ENCODE measurements around the gene MED1. TPM values are rescaled to one million over a fixed set of nuclear protein-coding genes. Genes with fewer than 3 reads are reported as not detected.
"Not testable (repeated sequence)": the region's sequence is repeated elsewhere in the genome, so short reads cannot be mapped to it uniquely, and the experiment has no call there.

The MED1 gene
- total RNA-seq, 1 donor from 2014 or later = 39.9 TPM

- Histone ChIP-seq H3K27me3 (ENCODE audit: control insufficient read depth, insufficient read depth, low read length) (no peaks in the 10 kb centered on the region), H3K4me3 (ENCODE audit: low read depth, low read length) (no peak overlapping the region), H3K36me3 (ENCODE audit: control insufficient read depth, insufficient read depth, low read length) (no peaks in the 10 kb centered on the region)
- DNase-seq (ENCODE audit: low read depth) = no peak
- no peak for TF ChIP-seq CTCF (IDR thresholded peaks at IDR 0.05; ENCODE audit: insufficient read depth, low read length, poor library complexity, severe bottlenecking)
These were observed 74.6 kb downstream of the MED1 start for GRCh38 chr17:39376434-39376833.

GRCh38 chr17:39367805-39368204 is 83.3 kb downstream of the MED1 start:
- not testable (repeated sequence) for DNase-seq (ENCODE audit: low read depth); H3K27me3 ChIP-seq (ENCODE audit: control insufficient read depth, insufficient read depth, low read length); H3K4me3 ChIP-seq (ENCODE audit: low read depth, low read length); H3K36me3 ChIP-seq (ENCODE audit: control insufficient read depth, insufficient read depth, low read length)

GRCh38 chr17:39365872-39366271 is 85.2 kb downstream of the MED1 start:
- no peak for TF ChIP-seq CTCF (IDR thresholded peaks at IDR 0.05; ENCODE audit: insufficient read depth, low read length, poor library complexity, severe bottlenecking)
- H3K36me3 ChIP-seq (ENCODE audit: control insufficient read depth, insufficient read depth, low read length) = no peaks in the 10 kb centered on the region
- no peak overlapping the region for H3K4me3 ChIP-seq (ENCODE audit: low read depth, low read length)
- H3K27me3 ChIP-seq (ENCODE audit: control insufficient read depth, insufficient read depth, low read length) = no peaks in the 10 kb centered on the region
- no peak for DNase-seq (ENCODE audit: low read depth)

GRCh38 chr17:39365242-39365641 is 85.8 kb downstream of the MED1 start:
- Histone ChIP-seq H3K36me3 (ENCODE audit: control insufficient read depth, insufficient read depth, low read length) (no peaks in the 10 kb centered on the region), H3K27me3 (ENCODE audit: control insufficient read depth, insufficient read depth, low read length) (no peaks in the 10 kb centered on the region), H3K4me3 (ENCODE audit: low read depth, low read length) (no peak overlapping the region)
- DNase-seq (ENCODE audit: low read depth) = no peak
- no peak for TF ChIP-seq CTCF (IDR thresholded peaks at IDR 0.05; ENCODE audit: insufficient read depth, low read length, poor library complexity, severe bottlenecking)

GRCh38 chr17:39364236-39365025 is 86.6 kb downstream of the MED1 start:
- DNase-seq (ENCODE audit: low read depth) = no peak
- Histone ChIP-seq H3K36me3 (ENCODE audit: control insufficient read depth, insufficient read depth, low read length) (no peaks in the 10 kb centered on the region), H3K4me3 (ENCODE audit: low read depth, low read length) (no peak overlapping the region), H3K27me3 (ENCODE audit: control insufficient read depth, insufficient read depth, low read length) (no peaks in the 10 kb centered on the region)
- TF ChIP-seq CTCF (IDR thresholded peaks at IDR 0.05; ENCODE audit: insufficient read depth, low read length, poor library complexity, severe bottlenecking) = no peak

GRCh38 chr17:39361064-39361463 is 90.0 kb downstream of the MED1 start:
- Histone ChIP-seq H3K4me3 (ENCODE audit: low read depth, low read length) (no peak overlapping the region), H3K27me3 (ENCODE audit: control insufficient read depth, insufficient read depth, low read length) (no peaks in the 10 kb centered on the region), H3K36me3 (ENCODE audit: control insufficient read depth, insufficient read depth, low read length) (no peaks in the 10 kb centered on the region)
- DNase-seq (ENCODE audit: low read depth) = no peak
- TF ChIP-seq CTCF (IDR thresholded peaks at IDR 0.05; ENCODE audit: insufficient read depth, low read length, poor library complexity, severe bottlenecking) = no peak
